Lower lobe of right lung (tissue), 2 donors: Measurements from ENCODE around the gene ATRN. TPM values are rescaled to one million over a fixed set of nuclear protein-coding genes. Genes with fewer than 3 reads are reported as not detected.

Source experiments
- ATAC-seq, 2 donors: fragments of 200-7000 bp; cut with Tn5 transposase; one replicate each; pipeline ENCODE4 v1.9.1; 2020 to 2022; ENCODE audit warnings: mild to moderate bottlenecking in 2 of 2, moderate library complexity in 2 of 2
- DNase-seq: peaks from one replicate; pipeline ENCODE4 v3.0.0-alpha.2; 2020
- H3K27ac ChIP-seq: fragments of 200-600 bp; one replicate; pipeline ENCODE4 v1.8.0; 2022
- H3K27me3 ChIP-seq: fragments of 200-600 bp; one replicate; pipeline ENCODE4 v1.8.0; 2022; ENCODE audit warnings: low read depth
- H3K36me3 ChIP-seq: fragments of 200-600 bp; one replicate; pipeline ENCODE4 v1.8.0; 2022; ENCODE audit warnings: mild to moderate bottlenecking
- H3K4me1 ChIP-seq: fragments of 200-600 bp; one replicate; pipeline ENCODE4 v1.8.0; 2022
- H3K4me3 ChIP-seq: fragments of 200-600 bp; one replicate; pipeline ENCODE4 v1.8.0; 2022; ENCODE audit warnings: mild to moderate bottlenecking
- H3K9me3 ChIP-seq: fragments of 200-600 bp; one replicate; pipeline ENCODE4 v1.8.0; 2022
- intact Hi-C: fragments of 100-400 bp; cut with DNase I; formaldehyde crosslinking; loops from one replicate; pipeline ENCODE4 v1.11.0; 2022
- total RNA-seq: library from RNA; stranded (reverse); fragmentation: NEBNext Ultra II Directional; extraction: Animal tissue kit (Norgen Biotek cat#: 25700); gene quantifications from one replicate; pipeline ENCODE4 v1.2.1, GENCODE V29; 2021
- TF ChIP-seq, protein P1 (sequence below): fragments of 200-600 bp; IDR thresholded peaks from one replicate; pipeline ENCODE4 v1.8.0; 2022; ENCODE audit warnings: antibody characterized with exemption, mild to moderate bottlenecking
- donor health status: DM: no; HTN: yes; CAD: no; lungs with severe emphysema.

ATRN gene
- total RNA-seq, 1 donor from 2014 or later, result 29.2 TPM

DNA sequence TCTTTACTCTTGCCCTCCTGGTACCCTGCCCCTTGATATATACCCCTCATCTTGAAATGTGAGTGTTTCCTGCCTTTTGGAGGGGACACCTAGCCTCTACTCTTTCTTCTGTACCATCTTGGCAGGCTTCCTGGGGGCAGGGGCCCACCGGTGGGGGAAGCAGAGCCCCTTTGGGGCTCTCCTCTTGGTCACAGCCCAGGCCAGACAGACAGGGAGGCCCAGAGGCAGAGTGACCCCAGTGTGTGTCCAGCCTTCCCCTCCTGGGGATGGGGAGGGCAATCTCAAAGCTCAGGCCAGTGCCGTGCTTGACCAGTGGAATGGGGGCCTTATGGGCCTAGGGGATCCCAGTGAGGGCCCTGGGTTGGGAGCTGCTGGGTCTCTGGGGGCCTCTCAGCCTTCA, 207.4 kb downstream of the ATRN start:
- no peaks in the 10 kb centered on the region for H3K9me3 ChIP-seq
- no peak for ATAC-seq
- H3K4me3 ChIP-seq, result no peak overlapping the region
- DNase-seq, result no peak
- intact Hi-C loops, result no loop called here
- no peak overlapping the region for H3K27ac ChIP-seq
- TF ChIP-seq, protein P1, sequence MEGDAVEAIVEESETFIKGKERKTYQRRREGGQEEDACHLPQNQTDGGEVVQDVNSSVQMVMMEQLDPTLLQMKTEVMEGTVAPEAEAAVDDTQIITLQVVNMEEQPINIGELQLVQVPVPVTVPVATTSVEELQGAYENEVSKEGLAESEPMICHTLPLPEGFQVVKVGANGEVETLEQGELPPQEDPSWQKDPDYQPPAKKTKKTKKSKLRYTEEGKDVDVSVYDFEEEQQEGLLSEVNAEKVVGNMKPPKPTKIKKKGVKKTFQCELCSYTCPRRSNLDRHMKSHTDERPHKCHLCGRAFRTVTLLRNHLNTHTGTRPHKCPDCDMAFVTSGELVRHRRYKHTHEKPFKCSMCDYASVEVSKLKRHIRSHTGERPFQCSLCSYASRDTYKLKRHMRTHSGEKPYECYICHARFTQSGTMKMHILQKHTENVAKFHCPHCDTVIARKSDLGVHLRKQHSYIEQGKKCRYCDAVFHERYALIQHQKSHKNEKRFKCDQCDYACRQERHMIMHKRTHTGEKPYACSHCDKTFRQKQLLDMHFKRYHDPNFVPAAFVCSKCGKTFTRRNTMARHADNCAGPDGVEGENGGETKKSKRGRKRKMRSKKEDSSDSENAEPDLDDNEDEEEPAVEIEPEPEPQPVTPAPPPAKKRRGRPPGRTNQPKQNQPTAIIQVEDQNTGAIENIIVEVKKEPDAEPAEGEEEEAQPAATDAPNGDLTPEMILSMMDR, result no peak
- H3K4me1 ChIP-seq, result peaks cover 16% of the 10 kb centered on the region
- H3K36me3 ChIP-seq, result no peaks in the 10 kb centered on the region
- H3K27me3 ChIP-seq, result peaks cover 64% of the 10 kb centered on the region

DNA sequence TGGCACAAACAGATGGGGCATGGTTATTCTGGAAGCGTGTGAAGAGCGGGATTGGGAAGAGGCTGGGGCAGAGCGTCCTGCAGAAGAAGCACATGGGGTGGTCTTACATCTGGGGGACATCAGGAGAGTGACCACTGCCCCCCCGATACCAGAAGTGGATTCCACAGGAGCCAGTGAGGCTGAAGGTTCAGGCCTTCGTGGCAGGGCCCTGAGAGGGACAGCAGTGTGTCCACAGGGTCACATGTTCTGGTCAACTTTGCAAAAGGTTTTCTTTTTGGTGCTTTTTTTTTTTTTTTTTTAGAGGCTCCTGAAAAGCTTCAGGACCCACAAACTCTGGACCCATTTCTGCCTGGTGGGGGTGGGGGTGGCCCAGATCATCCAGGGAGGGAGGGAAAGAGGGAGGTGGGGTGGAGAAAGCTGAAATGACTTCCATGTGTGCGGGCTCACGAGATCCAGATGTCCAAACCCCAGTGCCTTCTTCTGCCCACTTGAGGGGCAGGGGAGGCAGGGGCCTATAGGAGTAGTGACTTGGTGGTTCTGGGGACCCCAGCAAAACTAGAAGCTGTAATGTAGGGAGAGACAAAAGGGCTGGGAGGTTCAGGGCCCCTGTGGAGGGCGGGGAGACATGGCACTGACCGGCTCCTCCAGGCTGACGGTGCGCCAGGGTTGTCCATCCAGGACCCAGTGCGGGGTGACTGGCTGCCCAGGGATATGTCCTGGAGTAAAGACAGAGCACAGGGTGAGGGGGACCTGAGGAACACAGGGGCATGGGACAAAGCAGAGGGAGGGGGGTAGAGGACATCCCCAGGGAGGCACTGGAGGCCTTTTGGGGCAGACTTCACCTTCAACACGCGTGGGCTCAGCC, 208.3 kb downstream of the ATRN start:
- H3K27me3 ChIP-seq, result peaks cover 55% of the 10 kb centered on the region

DNA sequence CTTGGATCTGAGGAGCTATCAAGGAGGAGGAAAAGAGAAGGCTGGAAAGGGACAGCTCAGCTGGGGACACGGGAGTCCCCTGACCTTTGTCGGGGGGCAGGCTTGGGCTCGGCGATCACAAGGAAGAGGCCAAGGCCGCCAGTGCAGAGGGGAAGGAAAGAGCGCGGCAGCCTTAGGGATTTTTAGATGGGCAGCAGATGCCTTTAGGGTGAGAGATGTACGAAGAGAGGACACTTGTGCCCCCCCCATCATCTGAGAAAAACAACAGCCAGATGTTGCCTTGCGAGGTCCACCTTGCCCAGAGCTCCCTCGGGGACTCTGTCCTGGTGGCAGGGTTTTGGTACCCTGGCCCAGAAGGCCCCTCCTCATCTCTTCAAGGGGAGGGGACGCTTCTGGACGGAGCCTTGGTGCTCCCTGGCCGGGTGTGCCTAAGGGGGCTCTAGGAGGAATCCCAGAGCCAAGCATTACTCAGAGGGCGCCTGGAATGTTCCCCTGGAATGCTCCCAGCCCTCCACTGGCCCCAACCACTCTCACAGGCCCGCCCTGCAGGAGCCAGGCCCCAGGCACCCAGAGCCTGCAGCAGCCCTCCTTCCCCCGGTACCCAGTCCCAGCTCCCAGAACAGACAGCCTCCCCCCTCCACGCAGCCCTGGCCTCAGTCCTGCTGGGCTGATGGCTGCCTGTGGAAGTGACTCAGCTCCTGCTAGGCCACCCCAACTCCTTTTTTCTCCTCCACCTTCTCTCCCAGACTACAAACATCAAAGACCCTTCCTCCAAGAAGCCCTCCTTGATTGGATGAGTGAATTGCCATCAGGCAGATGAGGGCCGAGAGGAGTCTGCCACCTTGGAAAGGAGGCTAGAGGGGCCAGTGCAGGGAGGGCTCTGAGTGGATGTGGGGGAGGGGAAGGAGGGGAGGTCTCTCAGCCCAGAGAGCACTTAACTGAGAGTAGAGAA, 209.2 kb downstream of the ATRN start:
- ATAC-seq, result no peak
- intact Hi-C loops, result no loop called here

More for the DNA sequence above, 208.3 kb downstream of the ATRN start:
- Histone ChIP-seq H3K36me3 (no peaks in the 10 kb centered on the region), H3K9me3 (no peaks in the 10 kb centered on the region), H3K4me1 (peaks cover 16% of the 10 kb centered on the region), H3K27ac (peak overlapping the region; percentile 36), H3K4me3 (no peak overlapping the region)
- DNase-seq (no peak), ATAC-seq (no peak)
- TF ChIP-seq, protein P1, result no peak
- intact Hi-C loops, result no loop called here

DNA sequence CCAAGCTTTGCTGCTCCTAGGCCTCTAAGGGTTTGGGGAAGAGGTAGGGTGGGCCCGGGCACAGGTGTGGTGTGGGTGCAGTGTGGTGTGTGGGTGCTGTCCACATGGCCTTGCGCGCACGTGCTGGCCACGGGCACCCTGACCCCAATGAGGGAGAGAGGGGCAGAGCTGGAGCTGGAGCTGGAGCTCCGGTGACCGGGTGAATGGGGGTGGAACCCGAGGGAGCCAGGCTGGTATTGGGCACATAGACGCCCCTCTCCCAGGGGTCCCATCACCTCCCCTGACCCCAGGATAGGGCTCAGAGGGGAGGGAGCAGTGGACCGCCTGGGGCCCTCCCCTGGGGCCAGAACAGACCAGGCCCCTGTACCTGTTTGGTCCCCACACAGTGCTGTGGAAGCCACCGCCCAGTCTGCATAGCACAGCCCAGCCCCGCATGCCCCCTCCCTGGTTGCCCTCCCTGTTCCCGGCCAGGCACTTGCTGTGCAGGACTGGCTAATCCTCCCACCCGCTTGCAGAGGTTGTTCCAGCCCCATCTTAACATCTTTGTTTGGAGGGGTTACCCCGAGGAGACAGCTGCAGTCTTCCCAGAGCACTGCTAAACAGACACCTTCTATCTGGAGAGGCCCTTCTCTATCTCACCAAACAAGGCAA, 210.0 kb downstream of the ATRN start:
- Histone ChIP-seq H3K27ac (peak overlapping the region; percentile 36), H3K4me1 (peaks cover 16% of the 10 kb centered on the region), H3K36me3 (no peaks in the 10 kb centered on the region), H3K9me3 (no peaks in the 10 kb centered on the region), H3K27me3 (peaks cover 45% of the 10 kb centered on the region), H3K4me3 (peak overlapping the region; percentile 51)
- intact Hi-C loops, result no loop called here
- DNase-seq, result no peak
- TF ChIP-seq, protein P1, result no peak
- no peak for ATAC-seq

More for the DNA sequence above, 209.2 kb downstream of the ATRN start:
- Histone ChIP-seq H3K27me3 (peaks cover 46% of the 10 kb centered on the region), H3K9me3 (no peaks in the 10 kb centered on the region), H3K36me3 (no peaks in the 10 kb centered on the region), H3K4me3 (peak overlapping the region; percentile 51), H3K27ac (peak overlapping the region; percentile 36), H3K4me1 (peaks cover 16% of the 10 kb centered on the region)
- TF ChIP-seq, protein P1, result no peak
- DNase-seq, result no peak

DNA sequence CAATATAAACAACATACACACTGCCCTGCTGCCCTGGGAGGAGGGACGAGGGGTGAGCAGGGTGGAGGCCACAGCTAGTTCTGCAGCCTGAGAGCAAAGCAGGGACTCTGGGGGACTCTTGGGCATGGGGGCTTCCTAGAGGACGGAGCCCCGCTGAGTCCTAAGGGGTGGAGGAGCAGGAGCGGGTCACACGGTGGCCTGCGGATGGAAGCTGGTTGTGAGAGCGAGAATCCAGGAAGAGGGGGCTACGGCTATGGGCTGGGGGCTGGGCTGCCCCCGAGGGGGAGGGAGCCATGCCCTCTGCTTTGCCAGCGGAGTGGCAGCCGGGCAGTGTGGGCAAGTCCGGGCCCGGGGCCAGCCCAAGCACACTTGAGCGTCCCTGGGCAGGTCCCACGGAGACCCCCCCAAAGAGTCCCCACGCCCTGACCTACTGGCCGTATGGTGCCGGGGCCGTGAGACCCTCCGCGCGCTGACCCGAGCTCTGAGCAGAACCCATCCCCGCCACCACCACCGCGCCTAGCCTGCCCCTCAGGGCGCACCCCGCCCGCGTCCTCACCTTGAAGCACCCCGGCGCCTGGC, 210.6 kb downstream of the ATRN start:
- TF ChIP-seq, protein P1, result no peak
- peak overlapping the region; percentile 51 for H3K4me3 ChIP-seq
- ATAC-seq, result peak; percentile 4 to 10
- peak overlapping the region; percentile 36 for H3K27ac ChIP-seq
- H3K36me3 ChIP-seq, result no peaks in the 10 kb centered on the region
- intact Hi-C loops, result no loop called here
- H3K9me3 ChIP-seq, result no peaks in the 10 kb centered on the region
- DNase-seq, result no peak
- peaks cover 16% of the 10 kb centered on the region for H3K4me1 ChIP-seq
- peaks cover 39% of the 10 kb centered on the region for H3K27me3 ChIP-seq
